Ammon's horn (tissue), 1 donor: ENCODE measurements around the gene CPNE1.

Source experiments
- DNase-seq: peaks from one replicate; pipeline ENCODE4 v3.0.0-alpha.2; 2016; ENCODE audit warnings: low spot score

The CPNE1 gene

DNA sequence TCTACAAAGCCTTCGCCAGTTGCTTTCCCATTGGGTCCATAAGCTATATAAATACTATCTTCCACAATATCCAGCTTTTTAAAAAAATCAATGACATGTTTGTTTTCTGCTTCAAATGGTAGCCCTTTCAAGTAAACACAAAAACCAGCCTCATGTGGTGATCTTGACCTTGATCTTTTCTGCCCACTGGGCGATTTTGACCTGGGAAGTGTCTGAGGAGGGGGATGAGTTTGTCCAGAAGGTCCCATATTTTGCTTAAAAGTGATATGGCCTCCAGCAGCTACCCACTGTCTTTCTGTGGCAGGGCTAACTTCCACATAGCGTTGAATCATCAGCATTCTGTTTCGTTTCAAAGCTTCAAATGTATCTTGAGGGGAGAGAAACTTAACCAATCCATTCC lies 10.8 kb downstream of the CPNE1 start:
- DNase-seq, result no peak

GRCh38 chr20:35653430-35653734 lies 11.3 kb downstream of the CPNE1 start:
- DNase-seq, result no peak

GRCh38 chr20:35652641-35653429 lies 11.9 kb downstream of the CPNE1 start:
- no peak for DNase-seq

- no peak for DNase-seq
These were observed 12.7 kb downstream of the CPNE1 start for GRCh38 chr20:35651958-35652357.

DNA sequence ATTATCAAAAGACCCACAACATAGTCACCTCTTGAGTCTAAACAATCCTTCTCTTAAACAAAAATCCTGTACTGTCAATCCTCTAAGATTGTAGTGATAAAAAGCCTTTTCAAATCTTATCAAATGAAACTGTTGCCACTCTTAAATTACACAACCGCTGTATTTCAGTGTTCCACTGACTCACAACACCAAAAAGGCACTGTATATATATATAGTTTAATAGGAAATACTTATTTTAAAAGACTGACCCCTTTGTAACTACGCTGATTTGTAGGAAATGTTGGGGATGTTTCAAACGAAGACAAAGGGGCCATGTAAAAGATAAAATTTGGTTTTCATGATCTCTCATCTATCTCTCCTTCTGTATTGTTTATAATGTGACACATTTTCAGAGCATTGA lies 14.1 kb downstream of the CPNE1 start:
- no peak for DNase-seq

DNA sequence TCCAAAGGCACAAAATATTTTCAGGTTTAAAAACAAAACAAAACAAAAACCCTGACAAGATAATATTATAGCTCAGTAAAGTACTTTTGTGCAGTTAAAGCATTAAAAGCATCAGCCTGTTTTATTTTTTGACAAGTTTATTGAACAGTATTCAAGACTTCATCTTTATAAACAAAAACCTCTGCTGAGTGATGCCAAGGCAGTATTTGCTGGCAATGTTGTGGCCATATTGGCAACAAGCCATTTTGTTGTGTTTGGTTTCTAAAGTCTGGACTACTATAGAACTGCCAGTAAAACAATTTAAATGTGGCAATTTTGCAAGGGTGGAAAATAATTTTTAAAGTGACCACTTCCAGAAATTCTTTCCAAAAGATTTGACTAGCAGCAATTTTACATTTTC lies 15.9 kb downstream of the CPNE1 start:
- DNase-seq, result no peak

GRCh38 chr20:35644806-35645205 lies 19.9 kb downstream of the CPNE1 start:
- DNase-seq, result no peak

DNA sequence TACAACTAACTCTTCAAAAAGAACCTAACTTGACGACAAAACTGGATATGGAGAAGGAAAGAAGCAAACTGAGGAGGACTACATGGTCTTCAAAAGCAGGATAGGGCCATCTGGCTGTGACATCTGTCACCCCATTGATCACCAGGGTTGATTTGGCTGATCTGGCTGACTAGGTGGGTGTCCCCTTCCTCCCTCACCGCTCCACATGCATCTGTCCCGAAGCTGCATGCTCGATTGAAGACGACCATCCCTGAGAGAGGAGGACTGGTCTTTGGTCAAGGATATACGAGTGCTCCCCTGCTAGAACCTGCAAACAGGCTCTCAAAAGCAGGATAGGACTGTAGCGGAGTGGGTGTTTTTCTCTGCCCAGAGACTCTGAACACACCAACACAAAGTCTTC lies 21.7 kb downstream of the CPNE1 start:
- DNase-seq, result no peak

- DNase-seq, result no peak
These were observed 23.0 kb downstream of the CPNE1 start for GRCh38 chr20:35641743-35642142.

GRCh38 chr20:35640724-35641123 lies 24.0 kb downstream of the CPNE1 start:
- no peak for DNase-seq

- no peak for DNase-seq
These were observed 25.9 kb downstream of the CPNE1 start for GRCh38 chr20:35638751-35639150.

DNA sequence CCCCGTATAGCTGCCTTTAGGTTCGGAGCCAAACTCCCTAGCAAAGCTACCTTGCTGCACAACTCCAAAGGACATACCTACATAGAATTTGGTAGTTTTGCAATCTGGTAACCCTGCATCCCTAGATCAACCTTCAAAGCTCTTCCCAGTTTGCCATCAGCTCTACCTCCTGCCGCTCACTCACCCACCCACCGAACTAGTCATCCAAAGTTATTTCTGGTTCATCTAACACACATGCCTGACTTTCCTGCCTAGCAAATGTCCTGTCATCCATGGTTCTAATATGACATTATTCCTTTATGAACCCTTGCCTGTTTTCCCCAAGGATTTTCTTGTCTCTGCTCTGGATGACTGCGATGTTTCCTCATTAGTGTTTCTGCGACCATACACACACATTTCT lies 27.4 kb downstream of the CPNE1 start:
- DNase-seq, result peak; percentile 49

- DNase-seq, result no peak
These were observed 28.6 kb downstream of the CPNE1 start for GRCh38 chr20:35636095-35636494.

DNA sequence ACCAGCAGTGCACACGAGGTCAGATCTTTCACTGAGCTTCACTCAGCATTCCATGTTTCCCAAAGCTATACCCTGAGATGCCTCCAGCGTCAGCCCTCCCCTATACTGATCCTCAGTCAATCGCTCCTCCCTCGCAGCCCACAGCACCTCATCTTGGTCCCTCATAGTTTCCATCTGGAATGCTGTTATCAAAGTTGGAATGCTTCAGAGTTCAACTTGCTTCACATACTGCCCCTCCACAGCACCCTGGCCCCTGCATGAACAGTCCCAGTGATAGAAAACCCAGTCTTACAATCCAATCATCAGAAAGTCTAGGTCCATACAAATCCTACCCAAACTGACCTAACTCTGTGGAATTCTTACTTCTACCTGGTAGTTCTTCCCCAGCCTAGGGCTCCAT lies 29.0 kb downstream of the CPNE1 start:
- no peak for DNase-seq

DNA sequence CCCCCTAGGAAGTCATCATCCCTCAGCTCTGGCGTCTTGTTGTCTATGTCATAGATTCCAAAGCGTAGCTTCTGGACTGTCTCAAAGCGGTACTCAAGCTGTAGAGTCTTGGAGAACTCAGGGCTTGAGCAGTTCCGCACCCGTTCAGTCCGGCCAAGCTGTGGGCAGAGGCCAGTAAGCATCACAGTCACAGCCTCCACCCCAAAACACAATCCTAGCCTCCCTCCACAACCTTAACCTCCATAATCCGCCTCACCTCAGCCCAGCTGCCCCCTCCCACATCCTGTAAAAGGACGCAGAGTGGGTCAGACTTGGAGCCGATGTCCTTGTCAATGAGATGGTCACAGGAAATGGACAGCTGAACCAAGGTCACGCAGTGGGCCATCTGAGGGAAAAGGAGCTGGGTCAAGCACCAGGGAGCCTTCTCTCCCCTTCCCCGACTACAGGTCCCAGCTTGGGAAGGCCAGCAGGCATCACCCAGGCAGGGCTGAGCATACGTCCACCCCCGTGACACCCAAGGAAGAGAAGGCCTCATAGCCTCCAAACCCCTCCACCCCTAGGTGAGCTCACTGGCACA lies 32.1 kb downstream of the CPNE1 start:
- DNase-seq, result no peak

DNA sequence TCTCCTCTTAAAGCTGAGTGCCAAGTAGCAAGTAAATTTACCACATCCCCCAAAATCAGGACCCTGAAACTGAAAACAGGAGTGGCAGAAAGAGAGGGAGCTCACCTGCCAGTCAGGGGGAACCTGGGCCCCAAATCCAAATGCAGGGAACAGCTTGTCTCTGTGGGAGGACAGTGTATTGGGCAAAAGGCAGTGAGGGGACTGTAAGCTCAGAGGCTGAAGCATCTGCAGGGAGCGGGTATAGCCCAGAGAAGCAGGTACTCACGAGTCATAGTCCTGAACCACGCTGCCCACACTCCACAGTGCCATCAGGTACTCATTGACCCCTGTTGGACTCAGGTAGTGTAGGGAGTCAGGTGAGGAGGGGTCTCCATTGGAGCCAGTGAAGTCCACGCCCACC lies 34.1 kb downstream of the CPNE1 start:
- no peak for DNase-seq

- DNase-seq, result no peak
These were observed 35.1 kb downstream of the CPNE1 start for GRCh38 chr20:35629427-35630145.

GRCh38 chr20:35627121-35627520 lies 37.6 kb downstream of the CPNE1 start:
- no peak for DNase-seq

DNA sequence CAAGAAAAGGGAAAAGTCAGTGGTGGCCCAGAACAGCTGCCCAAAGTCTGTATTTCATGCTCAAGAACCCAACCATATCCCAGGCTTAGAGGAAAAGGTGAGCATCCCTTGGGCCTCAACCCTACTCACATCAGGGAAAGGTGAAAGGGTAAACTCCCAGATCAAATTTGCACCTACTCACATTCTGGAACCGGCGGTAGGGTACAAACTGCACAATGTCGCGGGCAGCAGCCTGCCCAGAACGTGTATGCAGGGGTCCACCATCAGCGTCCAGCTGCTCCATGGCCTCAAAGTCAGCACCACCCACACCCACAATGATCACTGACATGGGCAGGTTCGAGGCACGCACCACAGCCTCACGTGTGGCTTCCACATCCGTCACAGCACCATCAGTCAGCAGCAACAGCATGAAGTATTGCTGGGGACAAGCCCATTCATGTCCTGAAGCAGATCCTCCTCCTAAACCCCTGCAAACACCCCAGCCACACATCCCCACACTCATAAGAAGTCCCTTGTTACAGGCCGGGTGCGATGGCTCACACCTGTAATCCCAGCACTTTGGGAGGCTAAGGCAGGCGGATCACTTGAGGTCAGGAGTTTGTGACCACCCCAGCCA lies 38.2 kb downstream of the CPNE1 start:
- DNase-seq, result no peak

DNA sequence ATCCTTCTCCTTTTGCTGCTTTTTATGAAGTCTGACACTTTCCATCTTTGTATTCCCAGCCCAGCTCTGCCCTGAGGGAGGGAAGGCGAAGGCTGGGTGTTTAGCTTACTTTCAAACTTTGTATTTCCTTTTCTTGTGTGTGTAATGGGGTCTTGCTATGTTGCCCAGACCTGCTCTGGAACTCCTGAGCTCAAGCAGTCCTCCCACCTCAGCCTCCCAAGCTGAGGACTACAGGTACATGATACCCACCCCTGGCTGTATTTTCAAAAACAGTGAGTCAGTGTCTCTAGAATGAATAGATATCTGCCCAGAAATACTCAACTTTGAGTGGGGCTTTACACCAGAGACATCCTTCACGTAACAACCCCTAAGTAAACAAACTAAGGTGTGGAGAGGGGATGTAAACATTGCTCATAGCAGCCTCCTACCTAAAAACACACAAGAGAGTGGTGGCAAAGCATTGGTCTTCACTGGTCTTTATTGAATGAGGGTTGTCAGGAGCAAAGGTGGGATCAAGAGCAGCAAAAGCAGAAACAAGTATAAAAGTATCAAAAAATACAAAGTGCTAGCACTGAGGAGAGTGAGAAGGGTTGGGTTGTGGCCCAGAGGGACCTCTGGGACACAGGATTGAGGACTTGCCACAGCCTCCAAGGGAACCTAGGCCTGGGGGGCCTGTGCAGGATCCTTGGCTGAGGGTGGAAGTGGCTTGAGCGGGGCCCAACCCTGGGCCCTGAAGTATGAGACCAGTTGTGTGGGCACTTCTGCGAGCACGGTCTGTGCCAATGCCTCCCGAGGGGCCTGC lies 38.9 kb downstream of the CPNE1 start:
- DNase-seq, result no peak

DNA sequence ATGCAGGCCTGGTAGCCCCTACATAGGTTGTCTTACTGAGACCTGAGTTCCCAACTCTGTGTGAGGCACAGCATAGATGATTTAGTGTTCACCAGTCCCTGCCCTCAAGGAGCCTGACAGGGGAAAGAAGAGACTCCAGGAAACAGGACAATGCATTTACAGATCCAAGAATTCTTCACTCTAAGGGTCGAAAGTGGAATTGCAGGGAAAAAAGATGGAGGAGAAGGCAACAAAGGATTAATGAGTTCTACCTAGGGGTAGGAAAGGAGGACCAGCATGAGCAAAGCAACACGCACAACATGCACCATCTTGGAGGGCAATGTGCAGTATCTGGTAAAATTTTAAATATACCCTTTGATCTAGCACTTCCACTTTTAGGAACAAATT lies 43.1 kb downstream of the CPNE1 start:
- no peak for DNase-seq

DNA sequence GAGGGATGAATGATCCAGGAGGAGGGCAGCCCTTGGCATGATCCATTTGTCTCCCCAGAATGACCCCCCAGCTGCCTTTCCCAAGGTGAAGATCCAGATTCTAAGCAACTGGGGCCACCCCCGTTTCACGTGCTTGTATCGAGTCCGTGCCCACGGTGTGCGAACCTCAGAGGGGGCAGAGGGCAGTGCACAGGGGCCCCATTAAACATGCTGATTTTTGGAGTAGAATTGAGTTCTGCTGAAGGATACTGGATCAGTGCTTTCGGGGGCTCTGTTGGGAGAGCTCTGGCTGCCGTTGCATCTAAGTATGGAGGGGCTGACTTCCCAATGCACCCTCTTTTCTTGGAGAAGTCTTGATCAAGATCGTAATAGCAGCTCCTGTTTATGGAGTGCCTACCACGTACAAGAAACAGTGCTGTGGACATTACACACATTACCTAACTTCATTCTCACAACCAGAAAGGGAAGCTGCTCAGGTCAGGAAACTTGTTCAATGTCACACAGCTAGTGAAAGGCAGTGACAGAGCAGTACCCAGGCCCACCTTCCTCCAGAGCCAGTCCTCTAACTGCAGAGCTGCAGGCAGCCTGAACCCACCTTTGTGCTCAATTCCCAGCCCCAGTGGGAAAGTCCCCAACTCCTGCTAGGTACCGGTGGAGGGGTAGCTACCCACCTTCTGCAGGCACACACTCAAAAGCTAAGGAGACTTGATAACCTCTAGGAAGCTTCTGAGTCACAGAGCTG lies 43.7 kb downstream of the CPNE1 start:
- no peak for DNase-seq
